Activated CD8-positive, alpha-beta T cell treated with anti-CD3 and anti-CD28 coated beads for 36 hours (primary cell): Measurements from ENCODE around the gene AKAP11. TPM values are rescaled to one million over a fixed set of nuclear protein-coding genes. Genes with fewer than 3 reads are reported as not detected.

Source experiments
- ATAC-seq: fragments of 200-7000 bp; cut with Tn5 transposase; one replicate; pipeline ENCODE4 v1.10.0; 2021; ENCODE audit warnings: mild to moderate bottlenecking, moderate library complexity
- CTCF ChIA-PET: fragments of 350-600 bp; sonication (Branson Sonifier 250); formaldehyde crosslinking; loops from one replicate; lab custom pipeline; 2021; ENCODE audit warnings: antibody characterized with exemption; lab: Charles Lee
- POLR2A ChIA-PET: fragments of 350-600 bp; sonication (Branson Sonifier 250); formaldehyde crosslinking; loops from one replicate; lab custom pipeline; 2021; ENCODE audit warnings: antibody characterized with exemption; lab: Charles Lee
- DNase-seq: peaks from one replicate; pipeline ENCODE4 v3.0.0-alpha.2; 2020
- H3K27ac Mint-ChIP-seq: one replicate; pipeline ENCODE4 v1.8.0; 2021; ENCODE audit warnings: mild to moderate bottlenecking, mixed read lengths
- H3K27me3 Mint-ChIP-seq: one replicate; pipeline ENCODE4 v1.8.0; 2021; ENCODE audit warnings: mixed read lengths
- H3K36me3 Mint-ChIP-seq: one replicate; pipeline ENCODE4 v1.8.0; 2021; ENCODE audit warnings: low read depth, mixed read lengths
- H3K4me1 Mint-ChIP-seq: one replicate; pipeline ENCODE4 v1.8.0; 2021; ENCODE audit warnings: low read depth, mixed read lengths
- H3K4me3 Mint-ChIP-seq: one replicate; pipeline ENCODE4 v1.8.0; 2021; ENCODE audit warnings: mild to moderate bottlenecking, moderate library complexity, mixed read lengths
- H3K9me3 Mint-ChIP-seq: one replicate; pipeline ENCODE4 v1.8.0; 2021; ENCODE audit warnings: mixed read lengths
- CTCF ChIP-seq: fragments of 200-600 bp; IDR thresholded peaks from one replicate; pipeline ENCODE4 v1.8.0; 2022; ENCODE audit warnings: antibody characterized with exemption, mild to moderate bottlenecking
- intact Hi-C: fragments of 100-400 bp; cut with micrococcal nuclease; formaldehyde crosslinking; loops from one replicate; pipeline ENCODE4 v1.10.0; 2022
- total RNA-seq, 2 experiments: library from RNA; stranded (reverse); gene quantifications; one replicate each; pipeline ENCODE4 v1.2.3, GENCODE V29; 2021

The AKAP11 gene
- total RNA-seq, 2 experiments from 2014 or later, result 37.0 to 37.5 TPM

GRCh38 chr13:42329239-42329638 lies 57.3 kb downstream of the AKAP11 start:
- H3K9me3 Mint-ChIP-seq, result no peaks in the 10 kb centered on the region
- DNase-seq, result no peak
- H3K27ac Mint-ChIP-seq, result peak overlapping the region; percentile 93
- no peak for TF ChIP-seq CTCF
- peak overlapping the region; percentile 22 for H3K4me3 Mint-ChIP-seq
- peaks cover 11% of the 10 kb centered on the region for H3K36me3 Mint-ChIP-seq
- no peaks in the 10 kb centered on the region for H3K27me3 Mint-ChIP-seq
- CTCF ChIA-PET, result interaction anchor here (1.0 to 2.1 kb wide), 2 partner anchors 64 to 149 kb away, joined by 5 to 6 read pairs; no protein-coding TSS in a partner anchor
- POLR2A ChIA-PET, result interaction anchor here (0.6 to 1.5 kb wide), 4 partner anchors 58 to 303 kb away, joined by 3 to 4 read pairs (median 3); no protein-coding TSS in a partner anchor
- H3K4me1 Mint-ChIP-seq, result peaks cover 53% of the 10 kb centered on the region
- no peak for ATAC-seq
- intact Hi-C loops, result loop anchor here (5.0 kb wide), 1 partner anchor 52 kb away; no protein-coding TSS in a partner anchor

- ChIA-PET CTCF (interaction anchor here (0.6 to 1.6 kb wide), 5 partner anchors 9 to 639 kb away, joined by 3 read pairs; no protein-coding TSS in a partner anchor), POLR2A (interaction anchor here (0.6 to 1.7 kb wide), 2 partner anchors 16 to 62 kb away, joined by 4 to 6 read pairs; no protein-coding TSS in a partner anchor)
- Mint-ChIP-seq H3K36me3 (peaks cover 11% of the 10 kb centered on the region), H3K27me3 (no peaks in the 10 kb centered on the region), H3K4me1 (peaks cover 59% of the 10 kb centered on the region), H3K27ac (no peak overlapping the region), H3K9me3 (no peaks in the 10 kb centered on the region), H3K4me3 (no peak overlapping the region)
- no peak for ATAC-seq
- intact Hi-C loops, result loop anchor here (5.0 to 10.0 kb wide), 3 partner anchors 64 to 166 kb away; no protein-coding TSS in a partner anchor
- TF ChIP-seq CTCF, result no peak
- no peak for DNase-seq
Observed at GRCh38 chr13:42331009-42331408, 59.1 kb downstream of the AKAP11 start.

GRCh38 chr13:42333613-42334328 lies 61.8 kb downstream of the AKAP11 start:
- H3K9me3 Mint-ChIP-seq, result no peaks in the 10 kb centered on the region
- ChIA-PET POLR2A (interaction anchor here (1.0 to 1.1 kb wide), 2 partner anchors 19 to 22 kb away, joined by 3 to 4 read pairs; no protein-coding TSS in a partner anchor), CTCF (interaction anchor here (0.6 to 2.1 kb wide), 29 partner anchors 9 to 639 kb away, joined by 3 to 21 read pairs (median 4); no protein-coding TSS in a partner anchor)
- peak; percentile 64 for TF ChIP-seq CTCF
- peaks cover 60% of the 10 kb centered on the region for H3K4me1 Mint-ChIP-seq
- intact Hi-C loops, result loop anchor here (5.0 to 10.0 kb wide), 3 partner anchors 61 to 164 kb away; no protein-coding TSS in a partner anchor
- peaks cover 11% of the 10 kb centered on the region for H3K36me3 Mint-ChIP-seq
- H3K27ac Mint-ChIP-seq, result peak overlapping the region; percentile 53
- ATAC-seq (peak; percentile 77), DNase-seq (no peak)
- H3K4me3 Mint-ChIP-seq, result no peak overlapping the region
- H3K27me3 Mint-ChIP-seq, result no peaks in the 10 kb centered on the region

- Mint-ChIP-seq H3K4me1 (peaks cover 54% of the 10 kb centered on the region), H3K4me3 (no peak overlapping the region), H3K27me3 (no peaks in the 10 kb centered on the region), H3K27ac (peak overlapping the region; percentile 53), H3K36me3 (peaks cover 11% of the 10 kb centered on the region), H3K9me3 (no peaks in the 10 kb centered on the region)
- DNase-seq (no peak), ATAC-seq (peak; percentile 35)
- intact Hi-C loops, result loop anchor here (5.0 to 10.0 kb wide), 3 partner anchors 60 to 163 kb away; no protein-coding TSS in a partner anchor
- ChIA-PET POLR2A (interaction anchor here (1.0 to 1.1 kb wide), 2 partner anchors 19 to 21 kb away, joined by 3 to 4 read pairs; no protein-coding TSS in a partner anchor), CTCF (interaction anchor here (0.6 to 2.1 kb wide), 29 partner anchors 9 to 638 kb away, joined by 3 to 21 read pairs (median 4); no protein-coding TSS in a partner anchor)
- no peak for TF ChIP-seq CTCF
Observed at GRCh38 chr13:42334329-42334706, 62.4 kb downstream of the AKAP11 start.
